Gastrocnemius medialis (tissue), 4 donors: ENCODE measurements around the gene DYDC1. TPM values are rescaled to one million over a fixed set of nuclear protein-coding genes. Genes with fewer than 3 reads are reported as not detected.

Experiments
- ATAC-seq, 2 donors: fragments of 150-250 bp; one replicate each; pipeline ENCODE4 v1.9.1; 2016
- DNase-seq, 2 donors: peaks; one replicate each; pipeline ENCODE4 v3.0.0-alpha.2; 2019
- H3K27ac ChIP-seq, 4 donors: fragments of 200-600 bp; sonication (generic); 1 replicate in 1 of 4; 2 replicates in 3 of 4; pipeline ENCODE4 v1.5.1; 2016 to 2018; ENCODE audit warnings: mild to moderate bottlenecking in 2 of 4, moderate library complexity in 1 of 4
- H3K27me3 ChIP-seq, 3 donors: fragments of 200-600 bp; sonication (generic) in 2 of 3; 1 replicate in 1 of 3; 2 replicates in 2 of 3; pipeline versions ENCODE4 v1.5.1 to v1.6.0; 2016 to 2019; ENCODE audit warnings: mild to moderate bottlenecking in 1 of 3, moderate library complexity in 1 of 3
- H3K36me3 ChIP-seq, 2 donors: fragments of 200-600 bp; sonication (generic) in 1 of 2; one replicate each; pipeline ENCODE4 v1.5.1; 2017 to 2018
- H3K4me1 ChIP-seq, 2 donors: fragments of 200-600 bp; sonication (generic) in 1 of 2; one replicate each; pipeline ENCODE4 v1.5.1; 2016 to 2017; ENCODE audit warnings: mild to moderate bottlenecking in 2 of 2
- H3K4me3 ChIP-seq, 4 donors: fragments of 200-600 bp; sonication (generic) in 3 of 4; 1 replicate in 1 of 4; 2 replicates in 3 of 4; pipeline ENCODE4 v1.5.1; 2016 to 2019; ENCODE audit warnings: mild to moderate bottlenecking in 2 of 4
- H3K9me3 ChIP-seq, 3 donors: fragments of 200-600 bp; sonication (generic) in 2 of 3; 1 replicate in 1 of 3; 2 replicates in 2 of 3; pipeline ENCODE4 v1.5.1; 2016 to 2019
- CTCF ChIP-seq, 5 experiments: fragments of 450-650 bp in 3 of 5; fragments of 200-600 bp in 2 of 5; sonication (generic) in 2 of 5; IDR thresholded peaks in 4 of 5; conservative IDR thresholded peaks in 1 of 5; 1 replicate in 4 of 5; 2 replicates in 1 of 5; pipeline ENCODE4 v1.5.1; 2016 to 2019; ENCODE audit warnings: antibody characterized with exemption in 5 of 5, mild to moderate bottlenecking in 3 of 5, moderate library complexity in 3 of 5
- POLR2A ChIP-seq, 2 donors: fragments of 450-650 bp; IDR thresholded peaks; one replicate each; pipeline ENCODE4 v1.6.1; 2017; ENCODE audit warnings: antibody characterized with exemption in 2 of 2, mild to moderate bottlenecking in 2 of 2, moderate library complexity in 2 of 2
- in situ Hi-C, 4 donors: fragments of 200-750 bp; cut with MboI; loops; one replicate each; pipeline versions ENCODE4 v1.15.0 to v1.8.0; 2017; ENCODE audit warnings: low sequenced_read_pairs in 4 of 4
- intact Hi-C: fragments of 100-400 bp; cut with DNase I; formaldehyde crosslinking; loops from one replicate; pipeline ENCODE4 v1.15.1; 2023; ENCODE audit warnings: low total_unique reads
- total RNA-seq, 4 donors: library from RNA; depleted of rRNA; stranded (reverse); fragments of >200 nt; gene quantifications; one replicate each; pipeline versions ENCODE4 v1.1.0 to v1.2.3, GENCODE V29; 2016

Gene DYDC1
- total RNA-seq, 4 donors from 2014 or later = not detected

GRCh38 chr10:80400136-80400804 is 43.7 kb upstream of the DYDC1 start:
- in situ Hi-C loops = no loop called here
- peaks cover 0 to 2% of the 10 kb centered on the region in 2 donors for H3K4me1 ChIP-seq
- H3K36me3 ChIP-seq = no peaks in the 10 kb centered on the region
- H3K27ac ChIP-seq = no peak overlapping the region
- H3K9me3 ChIP-seq = no peaks in the 10 kb centered on the region
- no peak overlapping the region for H3K4me3 ChIP-seq
- no peaks in the 10 kb centered on the region for H3K27me3 ChIP-seq
- no peak for TF ChIP-seq POLR2A (IDR thresholded peaks at IDR 0.05)
- TF ChIP-seq CTCF (IDR thresholded peaks at IDR 0.05 in 4 of 5, conservative IDR thresholded peaks at IDR 0.05 in 1 of 5) = no peak
- DNase-seq (no peak), ATAC-seq (no peak)
- intact Hi-C loops = no loop called here

- no peak overlapping the region for H3K4me3 ChIP-seq
- DNase-seq (no peak), ATAC-seq (peak; percentile 24 to 30)
- H3K27me3 ChIP-seq = no peaks in the 10 kb centered on the region
- in situ Hi-C loops = no loop called here
- no peaks in the 10 kb centered on the region for H3K36me3 ChIP-seq
- intact Hi-C loops = no loop called here
- no peaks in the 10 kb centered on the region for H3K9me3 ChIP-seq
- no peak for TF ChIP-seq POLR2A (IDR thresholded peaks at IDR 0.05)
- TF ChIP-seq CTCF (IDR thresholded peaks at IDR 0.05 in 4 of 5, conservative IDR thresholded peaks at IDR 0.05 in 1 of 5) = no peak
- H3K4me1 ChIP-seq = no peaks in the 10 kb centered on the region
- peak overlapping the region in 1 of 4 donors; percentile 27 for H3K27ac ChIP-seq
Measured at GRCh38 chr10:80397014-80397413, 40.5 kb upstream of the DYDC1 start.

DNA sequence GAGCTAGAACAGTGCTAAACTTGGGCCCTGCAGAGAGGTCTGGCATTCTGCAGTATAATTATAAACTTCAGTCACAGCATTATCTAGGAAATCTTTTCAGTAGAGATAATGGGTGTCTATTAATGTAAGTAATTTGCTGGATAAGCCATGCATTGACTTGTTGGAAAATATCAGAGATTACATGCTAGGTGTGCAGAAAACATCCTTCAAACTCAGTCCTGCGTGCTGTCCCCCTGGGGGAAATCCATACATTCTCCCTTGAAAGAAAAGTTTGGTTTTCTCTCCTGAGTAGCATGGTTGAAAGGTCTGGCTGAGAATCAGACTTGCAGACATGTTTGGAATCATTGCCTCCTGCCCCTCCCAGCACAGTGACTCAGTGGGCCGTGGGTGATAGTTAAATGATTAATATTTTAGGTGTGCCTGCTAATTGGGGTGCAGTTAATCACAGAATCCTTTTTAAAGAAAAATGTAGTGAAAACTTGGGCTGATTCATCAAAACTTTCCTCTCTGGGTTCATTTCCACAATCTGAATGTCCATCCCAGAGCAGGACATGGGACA is 37.9 kb upstream of the DYDC1 start:
- intact Hi-C loops (no loop called here), in situ Hi-C loops (no loop called here)
- TF ChIP-seq CTCF (IDR thresholded peaks at IDR 0.05 in 4 of 5, conservative IDR thresholded peaks at IDR 0.05 in 1 of 5) (no peak), POLR2A (IDR thresholded peaks at IDR 0.05) (no peak)
- no peaks in the 10 kb centered on the region for H3K27me3 ChIP-seq
- H3K4me1 ChIP-seq = no peaks in the 10 kb centered on the region
- no peaks in the 10 kb centered on the region for H3K36me3 ChIP-seq
- H3K4me3 ChIP-seq = no peak overlapping the region
- no peak overlapping the region for H3K27ac ChIP-seq
- ATAC-seq (no peak), DNase-seq (no peak)
- no peaks in the 10 kb centered on the region for H3K9me3 ChIP-seq

DNA sequence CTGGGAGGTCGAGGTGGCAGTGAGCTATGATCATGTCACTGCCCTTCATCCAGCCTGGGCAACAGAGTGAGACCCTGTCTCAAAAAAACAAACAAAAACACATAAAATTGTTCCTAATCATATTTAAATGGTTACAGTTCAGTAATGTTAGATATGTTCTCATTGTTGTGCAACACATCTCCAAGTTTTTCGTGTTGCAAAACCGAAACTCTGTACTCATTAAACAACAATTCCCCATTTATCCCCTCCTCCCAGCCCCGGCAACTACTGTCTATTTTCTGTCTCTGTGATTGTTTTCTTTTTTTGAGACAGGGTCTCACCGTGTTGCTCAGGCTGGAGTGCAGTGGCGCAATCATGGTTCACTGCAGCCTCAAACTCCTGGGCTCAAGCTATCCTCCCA is 35.7 kb upstream of the DYDC1 start:
- ATAC-seq (no peak), DNase-seq (no peak)
- H3K4me3 ChIP-seq = no peak overlapping the region
- H3K27me3 ChIP-seq = no peaks in the 10 kb centered on the region
- no peaks in the 10 kb centered on the region for H3K36me3 ChIP-seq
- intact Hi-C loops (no loop called here), in situ Hi-C loops (no loop called here)
- H3K27ac ChIP-seq = no peak overlapping the region
- H3K4me1 ChIP-seq = peaks cover 0 to 6% of the 10 kb centered on the region in 2 donors
- TF ChIP-seq CTCF (IDR thresholded peaks at IDR 0.05 in 4 of 5, conservative IDR thresholded peaks at IDR 0.05 in 1 of 5) (no peak), POLR2A (IDR thresholded peaks at IDR 0.05) (no peak)
- no peaks in the 10 kb centered on the region for H3K9me3 ChIP-seq
